Natural killer cell (primary cell): ENCODE data around the gene TTLL12. TPM values are rescaled to one million over a fixed set of nuclear protein-coding genes. Genes with fewer than 3 reads are reported as not detected.

Experiments
- ATAC-seq, 3 donors: fragments of 150-1000 bp in 2 of 3; fragments of 200-7000 bp in 1 of 3; cut with Tn5 transposase; 1 replicate in 1 of 3; 2 replicates in 2 of 3; pipeline ENCODE4 v1.10.0; 2021; ENCODE audit warnings: mild to moderate bottlenecking in 2 of 3, moderate library complexity in 2 of 3
- DNase-seq, 2 donors: peaks; one replicate each; pipeline versions ENCODE4 v3.0.0 to v3.0.0-alpha.2; 2013 to 2021; ENCODE audit warnings: mixed read lengths in 1 of 2
- H3K27ac ChIP-seq: one replicate; pipeline ENCODE4 v1.5.1; 2013; ENCODE audit warnings: mild to moderate bottlenecking, low read length
- H3K27me3 ChIP-seq: one replicate; pipeline ENCODE4 v1.6.1; 2013; ENCODE audit warnings: low read length; ENCODE audit not compliant: control insufficient read depth, insufficient read depth
- H3K36me3 ChIP-seq: one replicate; pipeline ENCODE4 v1.6.1; 2013; ENCODE audit warnings: low read length; ENCODE audit not compliant: control insufficient read depth, insufficient read depth
- H3K4me1 ChIP-seq: one replicate; pipeline ENCODE4 v1.6.1; 2013; ENCODE audit warnings: low read length; ENCODE audit not compliant: control insufficient read depth, insufficient read depth
- H3K4me3 ChIP-seq: one replicate; pipeline ENCODE4 v1.5.1; 2013; ENCODE audit warnings: low read length
- H3K9me3 ChIP-seq: one replicate; pipeline ENCODE4 v1.6.1; 2013; ENCODE audit warnings: low read length; ENCODE audit not compliant: control insufficient read depth, insufficient read depth
- H3K27ac Mint-ChIP-seq, 2 donors: one replicate each; pipeline ENCODE4 v1.8.0; 2022; ENCODE audit warnings: mild to moderate bottlenecking in 2 of 2, mixed read lengths in 2 of 2, moderate library complexity in 1 of 2
- H3K27me3 Mint-ChIP-seq, 2 donors: one replicate each; pipeline ENCODE4 v1.8.0; 2022; ENCODE audit warnings: low read depth in 2 of 2, mixed read lengths in 2 of 2
- H3K36me3 Mint-ChIP-seq: one replicate; pipeline ENCODE4 v1.8.0; 2022; ENCODE audit warnings: mixed read lengths
- H3K4me1 Mint-ChIP-seq, 2 donors: one replicate each; pipeline ENCODE4 v1.8.0; 2022; ENCODE audit warnings: mixed read lengths in 2 of 2
- H3K4me3 Mint-ChIP-seq: one replicate; pipeline ENCODE4 v1.8.0; 2022; ENCODE audit warnings: mild to moderate bottlenecking, moderate library complexity, mixed read lengths
- H3K9me3 Mint-ChIP-seq, 2 donors: one replicate each; pipeline ENCODE4 v1.8.0; 2022; ENCODE audit warnings: mixed read lengths in 2 of 2
- WGBS: methylation state at CpG from one replicate; pipeline ENCODE4 v1.1.7; 2013; ENCODE audit warnings: missing lambda C conversion rate; ENCODE audit not compliant: insufficient coverage; 5-methylcytosine and 5-hydroxymethylcytosine counted together
- intact Hi-C: fragments of 100-400 bp; cut with micrococcal nuclease; formaldehyde crosslinking; loops from one replicate; pipeline ENCODE4 v1.14.2; 2022
- total RNA-seq, 4 donors: library from RNA; stranded (reverse); fragments of 120-200 nt in 1 of 4; gene quantifications; one replicate each; pipeline versions ENCODE4 v1.2.3 to v1.2.4, GENCODE V29; 2013 to 2022
- TF ChIP-seq, protein P1 (sequence below): fragments of 200-600 bp; IDR thresholded peaks from one replicate; pipeline ENCODE4 v1.8.0; 2022; ENCODE audit warnings: antibody characterized with exemption

TTLL12 gene
- total RNA-seq, 3 donors from 2014 or later (not counting 1 experiment from before 2014, with no cell fraction given), result 9.3 to 15.5 (median 13.7) TPM

- Mint-ChIP-seq H3K4me3 (no peak overlapping the region), H3K27ac (peak overlapping the region in 1 of 2 donors; percentile 31), H3K27me3 (peaks cover 0 to 7% of the 10 kb centered on the region in 2 donors), H3K4me1 (peaks cover 0 to 21% of the 10 kb centered on the region in 2 donors), H3K9me3 (no peaks in the 10 kb centered on the region), H3K36me3 (no peaks in the 10 kb centered on the region)
- Histone ChIP-seq H3K9me3 (peaks cover 8% of the 10 kb centered on the region), H3K4me1 (peaks cover 22% of the 10 kb centered on the region), H3K36me3 (no peaks in the 10 kb centered on the region), H3K27me3 (no peaks in the 10 kb centered on the region), H3K27ac (no peak overlapping the region), H3K4me3 (no peak overlapping the region)
- WGBS, result 93% methylated on average over 20 of the region's 20 CpGs
- ATAC-seq (no peak), DNase-seq (no peak)
- TF ChIP-seq, protein P1, sequence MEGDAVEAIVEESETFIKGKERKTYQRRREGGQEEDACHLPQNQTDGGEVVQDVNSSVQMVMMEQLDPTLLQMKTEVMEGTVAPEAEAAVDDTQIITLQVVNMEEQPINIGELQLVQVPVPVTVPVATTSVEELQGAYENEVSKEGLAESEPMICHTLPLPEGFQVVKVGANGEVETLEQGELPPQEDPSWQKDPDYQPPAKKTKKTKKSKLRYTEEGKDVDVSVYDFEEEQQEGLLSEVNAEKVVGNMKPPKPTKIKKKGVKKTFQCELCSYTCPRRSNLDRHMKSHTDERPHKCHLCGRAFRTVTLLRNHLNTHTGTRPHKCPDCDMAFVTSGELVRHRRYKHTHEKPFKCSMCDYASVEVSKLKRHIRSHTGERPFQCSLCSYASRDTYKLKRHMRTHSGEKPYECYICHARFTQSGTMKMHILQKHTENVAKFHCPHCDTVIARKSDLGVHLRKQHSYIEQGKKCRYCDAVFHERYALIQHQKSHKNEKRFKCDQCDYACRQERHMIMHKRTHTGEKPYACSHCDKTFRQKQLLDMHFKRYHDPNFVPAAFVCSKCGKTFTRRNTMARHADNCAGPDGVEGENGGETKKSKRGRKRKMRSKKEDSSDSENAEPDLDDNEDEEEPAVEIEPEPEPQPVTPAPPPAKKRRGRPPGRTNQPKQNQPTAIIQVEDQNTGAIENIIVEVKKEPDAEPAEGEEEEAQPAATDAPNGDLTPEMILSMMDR, result no peak
- intact Hi-C loops, result no loop called here
Measured at GRCh38 chr22:43203471-43203981, 16.6 kb upstream of the TTLL12 start.

DNA sequence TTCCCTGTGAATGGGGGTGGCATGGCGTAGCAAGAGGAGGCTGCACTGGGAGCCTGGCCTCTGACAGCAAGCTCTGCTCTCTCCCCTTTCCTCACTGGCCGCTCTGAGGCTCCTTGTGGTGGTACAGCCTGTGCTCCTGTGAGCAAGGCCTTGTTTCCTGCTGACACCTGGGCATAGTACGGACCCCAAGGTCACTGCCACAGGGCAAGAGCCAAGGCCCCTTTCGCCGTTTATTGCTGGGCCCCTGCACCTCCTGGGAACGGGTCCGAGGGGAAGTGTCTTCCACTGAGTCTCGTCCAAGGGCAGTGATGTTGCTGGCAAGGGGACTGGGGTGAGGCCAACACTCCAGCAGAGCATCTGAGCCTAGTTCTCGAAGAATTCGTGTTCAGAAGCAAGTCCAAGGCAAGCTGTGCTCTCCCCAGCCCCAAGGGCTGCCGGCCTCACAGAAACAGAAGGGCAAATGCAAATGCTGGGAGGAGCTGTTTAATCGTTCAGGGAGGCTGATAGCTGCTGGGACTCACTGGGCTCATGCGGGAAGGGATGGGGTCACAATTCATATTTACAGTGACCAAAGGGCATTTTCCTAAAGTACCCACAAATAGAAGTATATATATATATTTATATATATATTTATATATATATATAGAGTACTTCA lies 15.9 kb upstream of the TTLL12 start:
- H3K36me3 Mint-ChIP-seq, result no peaks in the 10 kb centered on the region
- no peaks in the 10 kb centered on the region for H3K9me3 Mint-ChIP-seq
- no peak overlapping the region for H3K4me3 ChIP-seq
- H3K27ac Mint-ChIP-seq, result no peak overlapping the region
- TF ChIP-seq, protein P1, result no peak
- H3K4me3 Mint-ChIP-seq, result no peak overlapping the region
- ATAC-seq (no peak), DNase-seq (no peak)
- H3K4me1 ChIP-seq, result peaks cover 22% of the 10 kb centered on the region
- intact Hi-C loops, result no loop called here
- peaks cover 8% of the 10 kb centered on the region for H3K9me3 ChIP-seq
- peaks cover 0 to 21% of the 10 kb centered on the region in 2 donors for H3K4me1 Mint-ChIP-seq
- no peaks in the 10 kb centered on the region for H3K36me3 ChIP-seq
- H3K27me3 Mint-ChIP-seq, result peaks cover 3 to 9% of the 10 kb centered on the region in 2 donors
- no peak overlapping the region for H3K27ac ChIP-seq
- WGBS, result 87% methylated on average over 12 of the region's 13 CpGs
- no peaks in the 10 kb centered on the region for H3K27me3 ChIP-seq

DNA sequence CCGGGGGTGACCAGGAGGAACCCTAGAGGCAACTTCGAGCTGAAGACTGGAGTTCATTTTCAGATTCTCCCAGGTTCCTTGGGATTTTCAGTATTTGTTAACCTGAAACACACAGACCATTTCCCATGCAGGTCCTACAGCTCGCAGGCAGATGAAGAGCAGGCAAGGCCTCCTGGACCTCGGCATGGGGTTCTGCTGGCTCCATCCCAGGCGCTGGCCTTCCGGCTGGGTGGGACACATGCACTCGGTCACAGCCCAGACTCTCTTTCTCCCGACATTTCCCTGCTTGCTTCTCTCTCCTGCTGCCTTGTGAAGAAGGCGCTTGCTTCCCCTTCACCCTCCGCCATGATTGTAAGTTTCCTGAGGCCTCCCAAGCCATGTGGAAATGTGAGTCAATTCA lies 15.4 kb upstream of the TTLL12 start:
- TF ChIP-seq, protein P1, result no peak
- Histone ChIP-seq H3K27ac (no peak overlapping the region), H3K4me3 (no peak overlapping the region), H3K9me3 (peaks cover 8% of the 10 kb centered on the region), H3K36me3 (no peaks in the 10 kb centered on the region), H3K27me3 (no peaks in the 10 kb centered on the region), H3K4me1 (peaks cover 22% of the 10 kb centered on the region)
- no peak overlapping the region for H3K27ac Mint-ChIP-seq
- H3K4me3 Mint-ChIP-seq, result no peak overlapping the region
- ATAC-seq (no peak), DNase-seq (no peak)
- WGBS, result 93% methylated on average over 10 of the region's 10 CpGs
- no peaks in the 10 kb centered on the region for H3K9me3 Mint-ChIP-seq
- intact Hi-C loops, result no loop called here
- H3K36me3 Mint-ChIP-seq, result no peaks in the 10 kb centered on the region
- peaks cover 0 to 16% of the 10 kb centered on the region in 2 donors for H3K4me1 Mint-ChIP-seq
- H3K27me3 Mint-ChIP-seq, result peaks cover 5 to 13% of the 10 kb centered on the region in 2 donors
